ENCODE results near the gene RBM22. TPM values are rescaled to one million over a fixed set of nuclear protein-coding genes. Genes with fewer than 3 reads are reported as not detected.

The RBM22 gene
- total RNA-seq (2022; extraction: Qiagen RNA extraction) = 43.4 to 54.8 TPM (median 46.2 TPM) in 5 replicates

GRCh38 chr5:150700594-150701377 is at the start of gene RBM22:
Gene RBM22 (minus strand): TSS chr5:150701062. CDS start chr5:150700985, 77 bp downstream.

DNA sequence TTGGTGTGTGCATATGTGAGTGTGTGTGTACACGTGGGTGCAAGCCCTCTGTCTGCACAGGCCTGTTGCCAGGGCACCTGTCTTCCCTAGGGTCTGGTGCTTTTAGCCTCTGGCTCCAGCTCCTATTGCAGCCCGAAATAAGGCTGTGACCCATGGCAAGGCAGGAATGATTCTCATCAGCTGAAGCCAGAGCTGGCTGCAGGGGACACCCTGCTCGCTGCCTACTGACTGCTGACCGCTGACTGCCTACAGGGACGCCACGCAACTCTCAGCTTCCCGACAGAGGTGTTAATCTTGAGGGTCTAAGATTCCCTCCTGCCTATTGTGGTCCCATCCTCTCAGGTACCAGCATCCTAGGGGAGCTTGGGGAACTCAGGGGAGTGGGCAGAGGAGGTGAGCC is 39.8 kb downstream of the RBM22 start, which contains the start of gene MYOZ3:
Gene MYOZ3 (plus strand): TSS at position 166 of the 400 bp plus-strand sequence. CDS start 1,691 bp downstream, outside the sequence.

Other genes with a start within 250 kb of the RBM22 start
- 52.8 to 63.1 TPM (median 58.9 TPM) in 5 replicates for gene NDST1, start 192.9 kb downstream of the RBM22 start, total RNA-seq (2022; extraction: Qiagen RNA extraction)
- 19.3 to 24.4 TPM (median 22.3 TPM) in 5 replicates for gene SYNPO, start 60.4 kb downstream of the RBM22 start, total RNA-seq (2022; extraction: Qiagen RNA extraction)
- gene MYOZ3, start 39.8 kb downstream of the RBM22 start, total RNA-seq (2022; extraction: Qiagen RNA extraction) = 0.03 to 0.06 TPM in 2 of 5 replicates, not detected in the others
- gene DCTN4, start 58.0 kb upstream of the RBM22 start, total RNA-seq (2022; extraction: Qiagen RNA extraction) = 16.6 to 20.3 TPM (median 18.1 TPM) in 5 replicates
- 19.3 to 23.3 TPM (median 21.6 TPM) in 5 replicates for gene SMIM3, start 77.7 kb upstream of the RBM22 start, total RNA-seq (2022; extraction: Qiagen RNA extraction)
- gene IRGM, start 145.5 kb upstream of the RBM22 start, total RNA-seq (2022; extraction: Qiagen RNA extraction) = 0.06 to 0.18 TPM (median 0.11 TPM) in 4 of 5 replicates, not detected in the other
- 1.9 to 2.8 TPM (median 2.4 TPM) in 5 replicates for gene ZNF300, start 203.9 kb upstream of the RBM22 start, total RNA-seq (2022; extraction: Qiagen RNA extraction)

All from A549 treated with AZD2906 at 1 μM for 4 hours (cell line).